Measurements from ENCODE around the gene RRM2.

Gene RRM2

GRCh38 chr2:10160203-10160955 is 37.8 kb downstream of the RRM2 start:
- DNase-seq = no peak

GRCh38 chr2:10161206-10161931 is 38.8 kb downstream of the RRM2 start:
- DNase-seq = no peak

- no peak for DNase-seq
Measured at GRCh38 chr2:10161961-10162441, 39.5 kb downstream of the RRM2 start.

GRCh38 chr2:10162586-10163497 is 40.3 kb downstream of the RRM2 start:
- DNase-seq = peak; percentile 10

- DNase-seq = no peak
Measured at GRCh38 chr2:10163498-10164486, 41.3 kb downstream of the RRM2 start.

GRCh38 chr2:10164601-10165000 is 42.1 kb downstream of the RRM2 start:
- DNase-seq = no peak

- DNase-seq = no peak
Measured at GRCh38 chr2:10165282-10165681, 42.7 kb downstream of the RRM2 start.

GRCh38 chr2:10165861-10166675 is 43.5 kb downstream of the RRM2 start:
- no peak for DNase-seq

GRCh38 chr2:10166676-10167292 is 44.2 kb downstream of the RRM2 start:
- no peak for DNase-seq

- DNase-seq = no peak
Measured at GRCh38 chr2:10167316-10167715, 44.8 kb downstream of the RRM2 start.

GRCh38 chr2:10168221-10168620 is 45.7 kb downstream of the RRM2 start:
- DNase-seq = no peak

- DNase-seq = no peak
Measured at GRCh38 chr2:10169053-10169578, 46.6 kb downstream of the RRM2 start.

GRCh38 chr2:10169581-10169980 is 47.0 kb downstream of the RRM2 start:
- DNase-seq = no peak

GRCh38 chr2:10170256-10170655 is 47.7 kb downstream of the RRM2 start:
- DNase-seq = no peak

GRCh38 chr2:10171006-10171800 is 48.7 kb downstream of the RRM2 start:
- no peak for DNase-seq

- DNase-seq = no peak
Measured at GRCh38 chr2:10172033-10172871, 49.7 kb downstream of the RRM2 start.

- no peak for DNase-seq
Measured at GRCh38 chr2:10173258-10174005, 50.9 kb downstream of the RRM2 start.

GRCh38 chr2:10174173-10174572 is 51.6 kb downstream of the RRM2 start:
- no peak for DNase-seq

Data from CD4-positive, alpha-beta T cell treated with Interleukin-10 for 1 hour (primary cell).